T-helper 1 cell treated with Interleukin-12 subunit alpha and Interleukin-12 subunit beta and Interleukin-4 antibody, amounts not matched to agents 30 μg/mL and 1 μg/mL, for 36 hours (primary cell): ENCODE data around the gene ING3.
A peak's percentile ranks its signal among the peaks of the same experiment; 100 is the strongest.
"Not testable (repeated sequence)": the region's sequence is repeated elsewhere in the genome, so short reads cannot be mapped to it uniquely, and the experiment has no call there.

ENCODE experiments used
- H3K27ac Mint-ChIP-seq: one replicate; pipeline ENCODE4 v1.8.0; 2021; ENCODE audit warnings: mild to moderate bottlenecking, mixed read lengths
- H3K27me3 Mint-ChIP-seq: one replicate; pipeline ENCODE4 v1.8.0; 2021; ENCODE audit warnings: low read depth, mixed read lengths
- H3K36me3 Mint-ChIP-seq: one replicate; pipeline ENCODE4 v1.8.0; 2021; ENCODE audit warnings: low read depth, mixed read lengths
- H3K4me1 Mint-ChIP-seq: one replicate; pipeline ENCODE4 v1.8.0; 2021; ENCODE audit warnings: low read depth, mixed read lengths
- H3K4me3 Mint-ChIP-seq: one replicate; pipeline ENCODE4 v1.8.0; 2021; ENCODE audit warnings: mild to moderate bottlenecking, moderate library complexity, mixed read lengths
- H3K9me3 Mint-ChIP-seq: one replicate; pipeline ENCODE4 v1.8.0; 2021; ENCODE audit warnings: mixed read lengths

Gene ING3

GRCh38 chr7:120966961-120967360 lies 16.4 kb downstream of the ING3 start:
- Mint-ChIP-seq H3K4me3 (no peak overlapping the region), H3K9me3 (no peaks in the 10 kb centered on the region), H3K27me3 (no peaks in the 10 kb centered on the region), H3K36me3 (peaks cover 45% of the 10 kb centered on the region), H3K4me1 (peaks cover 2% of the 10 kb centered on the region), H3K27ac (no peak overlapping the region)

GRCh38 chr7:120973849-120974248 lies 23.3 kb downstream of the ING3 start:
- Mint-ChIP-seq H3K36me3 (peaks cover 36% of the 10 kb centered on the region), H3K4me3 (no peak overlapping the region), H3K4me1 (no peaks in the 10 kb centered on the region), H3K9me3 (no peaks in the 10 kb centered on the region), H3K27me3 (no peaks in the 10 kb centered on the region), H3K27ac (no peak overlapping the region)

- no peak overlapping the region for H3K27ac Mint-ChIP-seq
- H3K27me3 Mint-ChIP-seq = peaks cover 5% of the 10 kb centered on the region
- H3K4me1 Mint-ChIP-seq = peaks cover 8% of the 10 kb centered on the region
- H3K36me3 Mint-ChIP-seq = peaks cover 3% of the 10 kb centered on the region
- no peak overlapping the region for H3K4me3 Mint-ChIP-seq
- no peaks in the 10 kb centered on the region for H3K9me3 Mint-ChIP-seq
Measured at GRCh38 chr7:120979765-120980499, 29.4 kb downstream of the ING3 start.

- Mint-ChIP-seq H3K4me3 (no peak overlapping the region), H3K9me3 (no peaks in the 10 kb centered on the region), H3K27ac (no peak overlapping the region), H3K27me3 (peaks cover 14% of the 10 kb centered on the region), H3K4me1 (peaks cover 8% of the 10 kb centered on the region), H3K36me3 (no peaks in the 10 kb centered on the region)
Measured at GRCh38 chr7:120981117-120981516, 30.5 kb downstream of the ING3 start.

GRCh38 chr7:120981888-120982615 lies 31.5 kb downstream of the ING3 start:
- H3K27me3 Mint-ChIP-seq = peaks cover 20% of the 10 kb centered on the region
- H3K27ac Mint-ChIP-seq = peak overlapping the region; percentile 21

GRCh38 chr7:120983592-120983991 lies 33.0 kb downstream of the ING3 start:
- Mint-ChIP-seq H3K27me3 (peaks cover 35% of the 10 kb centered on the region), H3K4me1 (peaks cover 16% of the 10 kb centered on the region)
- H3K4me3 Mint-ChIP-seq, H3K27ac Mint-ChIP-seq, H3K36me3 Mint-ChIP-seq, H3K9me3 Mint-ChIP-seq: not testable (repeated sequence)

More at GRCh38 chr7:120981888-120982615, 31.5 kb downstream of the ING3 start:
- Mint-ChIP-seq H3K36me3 (no peaks in the 10 kb centered on the region), H3K4me1 (peaks cover 8% of the 10 kb centered on the region), H3K4me3 (no peak overlapping the region), H3K9me3 (no peaks in the 10 kb centered on the region)

- Mint-ChIP-seq H3K4me1 (peaks cover 19% of the 10 kb centered on the region), H3K9me3 (no peaks in the 10 kb centered on the region), H3K27me3 (peaks cover 43% of the 10 kb centered on the region), H3K4me3 (no peak overlapping the region), H3K36me3 (no peaks in the 10 kb centered on the region), H3K27ac (no peak overlapping the region)
Measured at GRCh38 chr7:120984406-120984805, 33.8 kb downstream of the ING3 start.

GRCh38 chr7:120985130-120985758 lies 34.7 kb downstream of the ING3 start:
- H3K27ac Mint-ChIP-seq = no peak overlapping the region
- H3K36me3 Mint-ChIP-seq = no peaks in the 10 kb centered on the region
- H3K9me3 Mint-ChIP-seq = no peaks in the 10 kb centered on the region
- H3K4me1 Mint-ChIP-seq = peaks cover 19% of the 10 kb centered on the region
- H3K27me3 Mint-ChIP-seq = peaks cover 52% of the 10 kb centered on the region
- no peak overlapping the region for H3K4me3 Mint-ChIP-seq

- Mint-ChIP-seq H3K36me3 (no peaks in the 10 kb centered on the region), H3K4me1 (peaks cover 19% of the 10 kb centered on the region), H3K9me3 (no peaks in the 10 kb centered on the region), H3K4me3 (no peak overlapping the region), H3K27ac (no peak overlapping the region), H3K27me3 (peaks cover 58% of the 10 kb centered on the region)
Measured at GRCh38 chr7:120985839-120986238, 35.3 kb downstream of the ING3 start.

- Mint-ChIP-seq H3K9me3 (no peaks in the 10 kb centered on the region), H3K4me1 (peaks cover 16% of the 10 kb centered on the region), H3K27me3 (peaks cover 58% of the 10 kb centered on the region), H3K36me3 (no peaks in the 10 kb centered on the region), H3K27ac (no peak overlapping the region), H3K4me3 (no peak overlapping the region)
Measured at GRCh38 chr7:120986650-120987049, 36.1 kb downstream of the ING3 start.

GRCh38 chr7:120987280-120987679 lies 36.7 kb downstream of the ING3 start:
- no peaks in the 10 kb centered on the region for H3K36me3 Mint-ChIP-seq
- H3K27me3 Mint-ChIP-seq = peaks cover 61% of the 10 kb centered on the region
- no peak overlapping the region for H3K4me3 Mint-ChIP-seq
- no peaks in the 10 kb centered on the region for H3K9me3 Mint-ChIP-seq
- H3K27ac Mint-ChIP-seq = no peak overlapping the region
- peaks cover 11% of the 10 kb centered on the region for H3K4me1 Mint-ChIP-seq

GRCh38 chr7:120987683-120988590 lies 37.4 kb downstream of the ING3 start:
- no peaks in the 10 kb centered on the region for H3K36me3 Mint-ChIP-seq
- H3K4me1 Mint-ChIP-seq = peaks cover 11% of the 10 kb centered on the region
- no peak overlapping the region for H3K27ac Mint-ChIP-seq
- H3K27me3 Mint-ChIP-seq = peaks cover 64% of the 10 kb centered on the region
- no peaks in the 10 kb centered on the region for H3K9me3 Mint-ChIP-seq
- peak overlapping the region; percentile 67 for H3K4me3 Mint-ChIP-seq

GRCh38 chr7:120988591-120989256 lies 38.1 kb downstream of the ING3 start, which contains the start of gene CPED1:
Gene CPED1, plus strand, starts transcription at chr7:120988711. Its CDS starts 911 bp downstream, at chr7:120989622.
- no peaks in the 10 kb centered on the region for H3K9me3 Mint-ChIP-seq
- peaks cover 11% of the 10 kb centered on the region for H3K4me1 Mint-ChIP-seq
- peaks cover 64% of the 10 kb centered on the region for H3K27me3 Mint-ChIP-seq
- H3K4me3 Mint-ChIP-seq = peak within 1 kb of the TSS; percentile 67
- no peaks in the 10 kb centered on the region for H3K36me3 Mint-ChIP-seq
- no peak within 1 kb of the TSS for H3K27ac Mint-ChIP-seq
